NCI-H1436 (cell line): ENCODE measurements around the gene CLCA2.

Source experiments
- DNase-seq: peaks from one replicate; lab custom pipeline; 2025; lab: John Stamatoyannopoulos, UW

CLCA2 gene

DNA sequence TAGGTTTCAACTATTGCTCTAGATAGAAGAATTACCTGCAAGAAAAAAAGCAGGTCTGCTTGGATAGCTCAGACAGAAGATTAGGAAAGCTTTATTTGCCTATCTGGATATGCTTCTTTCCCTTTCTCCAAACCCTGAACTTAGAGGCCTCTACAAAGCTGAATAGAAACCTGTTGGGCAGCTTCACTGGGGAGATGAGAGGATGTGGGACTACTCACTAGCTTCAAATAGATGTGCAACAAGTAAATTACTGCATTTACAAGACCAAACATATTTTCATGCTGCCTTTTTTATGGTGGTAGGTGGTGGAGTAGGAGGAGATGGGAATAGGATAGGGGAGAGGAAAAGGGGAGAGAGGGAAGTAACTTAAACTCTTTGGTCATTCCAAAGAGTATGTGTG, 6.4 kb downstream of the CLCA2 start:
- DNase-seq, result no peak

DNA sequence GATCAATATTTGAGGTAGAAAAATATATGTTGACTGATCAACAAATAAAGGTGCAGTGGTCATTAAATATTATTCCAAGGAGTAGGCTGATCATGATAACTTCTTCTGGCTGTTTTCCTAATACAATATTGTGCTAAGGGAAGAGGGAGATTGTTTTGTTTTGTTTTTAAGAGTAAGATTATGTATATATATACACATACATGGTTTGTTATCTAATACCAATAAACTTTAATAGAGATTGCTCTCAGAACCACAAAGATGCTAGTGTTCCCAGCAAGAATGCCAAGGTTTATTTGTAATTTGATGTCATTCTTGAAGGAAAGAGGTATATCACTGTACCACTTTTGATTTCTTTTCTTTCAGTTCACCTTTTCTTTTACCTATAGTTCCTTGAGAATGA, 10.1 kb downstream of the CLCA2 start:
- DNase-seq, result no peak

DNA sequence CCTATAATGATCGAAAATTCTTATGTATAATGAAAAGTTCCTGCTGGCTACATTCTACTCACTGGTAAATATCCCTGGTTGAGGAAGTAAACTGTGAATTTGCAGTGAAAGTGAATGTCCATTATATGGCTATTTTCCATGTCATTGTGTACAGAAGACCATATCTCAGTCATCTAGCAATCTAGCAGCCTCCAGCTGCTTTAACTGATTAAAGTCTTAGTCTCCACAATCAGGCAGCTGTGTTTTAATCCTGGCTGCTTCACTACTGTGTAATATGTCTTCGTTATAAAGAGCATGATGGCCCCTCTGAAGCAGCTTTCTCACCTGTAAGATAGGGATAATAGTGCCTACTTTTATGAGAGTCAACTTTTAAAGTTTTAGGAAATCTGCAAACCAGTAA, 11.4 kb downstream of the CLCA2 start:
- DNase-seq, result no peak

DNA sequence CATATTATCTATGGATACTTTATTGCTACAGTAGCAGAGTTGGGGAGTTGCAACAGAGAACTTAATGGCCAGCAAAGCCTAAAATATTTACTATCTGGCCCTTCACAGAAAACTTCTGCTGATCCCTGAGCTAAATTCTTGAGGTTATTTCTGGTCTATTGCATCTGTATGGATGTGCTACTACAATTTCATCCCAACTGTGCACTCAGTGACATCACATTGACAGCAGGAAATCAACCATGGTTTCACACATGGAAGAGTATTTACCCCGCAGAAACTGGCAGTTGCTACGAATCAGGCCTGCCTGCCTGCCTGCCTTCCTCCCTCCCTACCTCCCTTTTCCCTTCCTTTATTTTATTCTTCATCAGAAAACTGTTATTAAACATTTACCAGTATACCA, 12.1 kb downstream of the CLCA2 start:
- no peak for DNase-seq

DNA sequence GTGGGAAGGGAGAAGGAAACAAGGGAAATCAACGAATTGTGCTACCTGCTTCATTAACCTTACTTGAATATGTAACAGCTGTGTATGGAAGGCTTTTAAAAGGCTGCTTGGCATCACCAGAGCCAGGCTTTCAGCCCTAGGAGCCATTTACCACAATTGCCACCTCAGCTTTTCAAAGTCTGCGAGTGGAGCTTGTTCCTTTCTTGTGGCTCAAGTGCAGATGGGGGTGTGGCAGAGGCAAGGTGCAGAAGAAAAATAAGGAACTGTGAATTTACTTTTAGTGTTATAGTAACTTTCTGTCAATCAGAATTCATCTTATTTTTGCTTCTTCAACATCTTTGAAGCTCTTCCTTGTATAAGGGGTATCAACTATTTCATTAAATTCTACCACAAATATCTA, 17.6 kb downstream of the CLCA2 start:
- DNase-seq, result no peak

DNA sequence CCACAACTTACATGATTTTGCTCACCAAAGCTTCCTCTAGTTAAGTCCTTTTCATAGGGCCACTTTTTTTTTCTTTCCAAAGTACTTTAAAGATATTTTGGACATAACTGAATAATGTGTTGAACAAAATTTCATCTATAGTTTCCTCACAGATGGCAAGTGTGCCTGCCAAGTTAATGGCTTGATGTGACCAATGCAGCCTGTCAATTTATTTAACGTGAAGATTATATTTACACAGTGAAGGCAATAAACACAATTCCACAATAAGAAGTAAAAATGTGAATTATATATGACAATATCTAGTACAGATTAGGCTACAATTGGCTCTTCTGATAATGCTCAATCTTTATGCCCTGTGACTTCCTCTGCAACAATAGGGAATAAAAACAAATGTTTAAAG, 18.0 kb downstream of the CLCA2 start:
- DNase-seq, result no peak

DNA sequence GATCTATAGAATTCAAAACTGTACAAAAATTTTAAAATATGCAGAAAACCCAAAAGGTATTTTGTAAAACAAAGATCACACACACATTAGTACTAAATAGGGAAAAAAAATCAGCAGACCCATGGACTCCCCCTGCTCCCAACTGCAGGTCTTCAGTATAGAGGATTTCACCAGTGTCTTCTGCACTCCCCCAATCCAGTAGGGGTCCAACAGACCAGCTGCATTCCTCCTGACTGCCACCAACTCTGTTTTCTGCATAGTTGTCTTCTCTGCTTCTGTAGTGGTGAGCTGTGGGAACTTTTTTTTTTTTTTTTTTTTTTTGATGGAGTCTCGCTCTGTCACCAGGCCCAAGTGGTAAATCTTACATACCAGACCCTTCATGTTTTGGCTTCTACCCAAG, 21.9 kb downstream of the CLCA2 start:
- DNase-seq, result no peak

DNA sequence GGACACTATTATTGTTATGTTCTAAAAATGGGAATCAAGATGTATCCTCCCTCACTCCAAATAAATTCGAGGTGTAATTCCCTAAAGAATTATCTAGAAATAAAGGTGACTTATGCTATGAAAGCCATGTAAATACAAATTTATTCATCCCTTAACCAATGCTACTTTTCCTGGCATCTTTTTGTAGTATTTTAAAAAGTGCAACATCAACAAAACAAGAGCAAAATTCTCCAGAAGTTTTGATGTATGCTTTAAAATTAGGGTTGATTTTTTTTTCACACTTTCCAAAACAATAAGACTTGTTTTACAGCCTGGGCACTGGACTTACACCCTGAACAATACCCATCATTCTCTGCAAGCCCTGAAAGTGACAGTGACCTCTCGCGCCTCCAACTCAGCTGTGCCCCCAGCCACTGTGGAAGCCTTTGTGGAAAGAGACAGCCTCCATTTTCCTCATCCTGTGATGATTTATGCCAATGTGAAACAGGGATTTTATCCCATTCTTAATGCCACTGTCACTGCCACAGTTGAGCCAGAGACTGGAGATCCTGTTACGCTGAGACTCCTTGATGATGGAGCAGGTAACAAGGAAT, 23.3 kb downstream of the CLCA2 start:
- no peak for DNase-seq

DNA sequence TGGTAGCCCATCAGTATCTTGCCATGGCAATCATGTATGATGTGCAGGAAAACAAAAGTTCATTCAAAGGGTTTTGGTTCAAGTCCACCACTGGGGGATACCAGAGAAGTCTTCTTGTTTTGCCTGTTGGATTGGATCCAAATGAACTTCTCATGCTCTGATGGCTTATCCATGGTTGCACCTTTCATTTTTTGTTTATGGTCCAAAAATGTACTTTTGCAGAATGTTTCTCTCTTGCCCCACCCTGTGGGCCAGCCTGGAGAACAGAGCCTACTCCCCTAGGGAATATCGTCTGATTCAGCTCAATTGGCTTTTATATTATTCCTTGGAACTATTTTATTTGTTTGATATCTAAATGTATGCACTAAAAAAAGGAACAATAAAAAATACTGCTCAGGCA, 24.7 kb downstream of the CLCA2 start:
- no peak for DNase-seq

DNA sequence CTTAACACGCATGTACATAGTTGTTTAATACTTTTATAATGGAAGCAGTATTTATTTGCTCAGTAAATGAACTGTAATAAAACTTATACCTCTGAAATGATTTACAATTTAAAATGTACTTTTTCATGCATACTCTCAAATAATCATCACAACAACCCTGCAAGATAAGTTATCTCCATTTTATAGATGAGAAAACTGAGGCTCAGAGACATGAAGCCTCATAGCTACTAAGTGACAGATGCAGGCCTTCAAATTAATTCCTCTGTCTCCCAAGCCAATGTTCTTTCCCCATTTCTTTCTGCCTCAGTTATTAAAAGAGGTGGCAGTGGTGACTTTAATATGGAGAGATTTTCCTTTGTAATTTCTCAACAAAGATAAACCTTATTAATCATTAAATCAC, 25.1 kb downstream of the CLCA2 start:
- no peak for DNase-seq

DNA sequence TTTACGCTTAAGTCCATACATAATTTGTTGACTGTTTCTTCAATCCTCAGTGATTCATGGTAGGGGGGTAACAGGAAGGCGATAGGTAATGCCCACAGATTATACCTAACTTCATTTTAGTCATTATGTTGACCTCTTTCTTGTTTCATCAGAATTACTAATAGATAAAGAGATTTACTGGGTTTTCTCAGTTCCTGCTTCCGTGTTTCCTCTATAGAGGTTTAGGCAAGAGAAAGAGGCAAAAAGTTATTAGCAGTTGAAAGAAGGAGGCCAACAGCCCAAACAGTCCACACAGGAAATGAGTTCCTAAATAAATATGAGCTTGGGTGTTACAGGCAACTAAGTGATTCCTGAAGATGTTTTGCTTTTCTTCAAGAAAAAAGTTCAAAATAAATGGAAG, 26.9 kb downstream of the CLCA2 start:
- DNase-seq, result no peak

DNA sequence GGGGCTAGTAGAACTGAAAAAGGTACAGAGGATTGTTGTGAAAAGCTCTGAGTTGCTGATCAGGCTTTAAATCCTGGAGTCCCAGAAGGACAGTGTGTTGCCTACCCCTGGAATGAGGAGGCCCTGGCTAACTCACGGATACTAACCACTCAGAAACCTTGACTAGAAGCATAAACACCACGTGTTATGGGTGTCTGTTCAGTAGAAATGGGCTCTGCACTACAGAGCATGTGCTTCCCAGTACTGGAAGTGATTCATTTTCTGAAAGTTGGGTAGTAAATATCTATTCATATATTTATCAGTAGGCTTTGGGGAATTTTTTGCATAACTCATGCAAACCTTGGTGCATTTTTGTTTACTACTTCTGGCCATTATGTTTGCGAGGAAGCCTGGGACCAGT, 29.7 kb downstream of the CLCA2 start:
- no peak for DNase-seq

DNA sequence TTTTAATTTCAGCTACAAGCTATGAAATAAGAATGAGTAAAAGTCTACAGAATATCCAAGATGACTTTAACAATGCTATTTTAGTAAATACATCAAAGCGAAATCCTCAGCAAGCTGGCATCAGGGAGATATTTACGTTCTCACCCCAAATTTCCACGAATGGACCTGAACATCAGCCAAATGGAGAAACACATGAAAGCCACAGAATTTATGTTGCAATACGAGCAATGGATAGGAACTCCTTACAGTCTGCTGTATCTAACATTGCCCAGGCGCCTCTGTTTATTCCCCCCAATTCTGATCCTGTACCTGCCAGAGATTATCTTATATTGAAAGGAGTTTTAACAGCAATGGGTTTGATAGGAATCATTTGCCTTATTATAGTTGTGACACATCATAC, 31.1 kb downstream of the CLCA2 start:
- no peak for DNase-seq

DNA sequence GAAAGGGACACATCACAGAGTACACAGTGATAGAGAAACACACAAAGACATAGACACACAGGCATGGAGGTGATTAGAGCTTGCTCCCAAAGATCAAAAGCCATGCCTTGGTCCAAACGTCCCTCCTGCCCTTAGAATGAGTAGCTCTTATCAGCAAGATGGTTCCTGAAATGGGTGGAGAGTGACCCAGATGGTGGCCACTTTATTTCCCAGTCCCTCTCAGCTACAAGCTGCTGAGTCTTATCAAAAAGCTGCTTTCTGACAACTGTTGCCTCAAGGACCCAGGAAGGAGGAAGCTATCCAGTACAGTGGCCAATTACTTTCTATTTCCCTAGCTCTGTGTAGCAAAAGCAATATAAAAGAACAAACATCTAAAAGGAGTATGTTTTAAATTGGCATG, 37.0 kb downstream of the CLCA2 start:
- DNase-seq, result no peak

DNA sequence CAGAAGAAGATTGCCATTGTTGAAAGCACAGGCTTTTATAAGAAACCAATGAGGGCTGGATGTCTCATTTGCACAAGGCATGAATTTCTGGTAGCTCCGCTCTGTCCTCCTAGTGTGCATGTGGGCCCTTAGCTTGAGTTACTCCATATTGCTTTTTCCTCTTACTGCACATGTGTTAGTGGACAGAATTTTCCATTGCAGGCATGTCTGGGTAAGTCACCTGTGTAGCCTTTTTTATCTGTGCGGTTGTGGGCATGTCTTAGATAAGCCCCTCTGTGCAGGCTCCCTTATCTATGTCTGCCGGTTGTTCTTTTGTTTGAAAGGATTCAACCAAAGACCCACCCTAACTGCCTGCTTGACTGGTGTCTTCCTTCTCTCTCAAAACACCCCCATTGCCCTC, 37.5 kb downstream of the CLCA2 start:
- DNase-seq, result no peak

DNA sequence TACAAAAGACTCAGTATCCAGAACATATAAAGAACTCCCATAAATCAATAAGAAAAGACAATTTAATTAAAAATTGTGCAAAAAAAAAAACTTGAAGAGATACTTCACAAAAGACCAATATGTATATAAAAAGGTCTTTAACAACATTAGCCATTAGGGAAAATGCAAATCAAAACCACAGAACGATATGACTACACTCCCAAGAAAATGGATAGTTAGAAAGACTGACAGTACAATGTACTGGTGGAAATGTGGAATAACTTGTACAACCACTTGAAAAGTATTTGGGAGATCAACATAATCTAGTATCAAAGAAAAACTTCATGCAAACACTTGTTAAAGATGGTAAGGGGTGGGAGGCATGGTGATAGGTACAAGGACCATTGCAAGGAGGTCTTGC, 40.8 kb downstream of the CLCA2 start:
- no peak for DNase-seq

DNA sequence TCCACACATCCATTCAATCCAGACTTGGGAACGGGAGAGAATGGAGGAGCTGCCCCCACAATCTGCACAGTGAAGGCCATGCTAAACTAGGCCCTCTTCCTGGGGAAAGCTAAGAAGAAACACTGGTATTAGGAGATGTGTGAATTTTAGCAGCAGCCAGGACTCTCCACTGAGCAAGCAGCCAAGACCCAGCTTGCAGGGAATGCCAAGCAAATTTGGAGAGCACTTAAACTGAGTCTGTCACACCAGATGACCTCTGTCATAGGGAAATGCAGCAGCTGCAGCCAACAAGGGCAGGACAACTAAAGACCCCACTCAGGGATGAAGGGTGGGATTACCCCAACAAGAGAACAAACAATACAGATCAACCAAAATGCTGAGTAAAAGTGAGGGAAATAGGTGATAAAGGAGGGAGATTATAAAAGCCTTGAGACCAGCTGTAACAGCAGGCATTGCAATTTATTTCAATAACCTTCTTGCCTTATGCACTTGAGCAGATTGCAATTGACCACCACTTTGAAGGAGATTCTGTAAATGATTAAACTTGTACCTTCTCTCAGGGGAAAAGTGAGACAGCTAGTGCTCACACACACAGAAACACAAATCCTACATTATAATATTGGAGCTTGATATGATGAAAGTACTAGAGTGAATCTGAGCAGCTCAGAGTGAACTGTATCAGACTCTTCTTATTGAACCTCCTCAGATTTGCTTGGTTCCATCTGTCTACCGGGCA, 42.3 kb downstream of the CLCA2 start:
- no peak for DNase-seq

DNA sequence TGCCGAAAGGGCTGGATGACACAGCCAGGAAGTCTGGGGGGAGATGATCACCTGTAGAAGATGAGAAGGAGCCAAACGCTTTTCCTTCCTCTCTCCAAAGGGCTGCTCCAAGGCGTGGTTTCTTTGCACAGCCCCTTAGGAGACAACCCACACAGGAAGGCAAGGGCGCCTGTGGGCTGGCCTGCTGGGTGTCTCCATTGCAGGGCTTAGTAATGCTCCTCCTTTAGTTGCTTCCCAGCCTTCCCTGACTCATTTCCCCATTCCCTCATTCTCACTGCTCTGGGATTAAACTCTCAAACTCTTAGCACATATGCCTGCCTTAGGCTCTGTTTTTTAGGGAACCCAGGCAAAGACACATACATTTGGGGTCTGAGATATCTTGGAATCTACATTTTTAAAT, 43.0 kb downstream of the CLCA2 start:
- DNase-seq, result no peak

DNA sequence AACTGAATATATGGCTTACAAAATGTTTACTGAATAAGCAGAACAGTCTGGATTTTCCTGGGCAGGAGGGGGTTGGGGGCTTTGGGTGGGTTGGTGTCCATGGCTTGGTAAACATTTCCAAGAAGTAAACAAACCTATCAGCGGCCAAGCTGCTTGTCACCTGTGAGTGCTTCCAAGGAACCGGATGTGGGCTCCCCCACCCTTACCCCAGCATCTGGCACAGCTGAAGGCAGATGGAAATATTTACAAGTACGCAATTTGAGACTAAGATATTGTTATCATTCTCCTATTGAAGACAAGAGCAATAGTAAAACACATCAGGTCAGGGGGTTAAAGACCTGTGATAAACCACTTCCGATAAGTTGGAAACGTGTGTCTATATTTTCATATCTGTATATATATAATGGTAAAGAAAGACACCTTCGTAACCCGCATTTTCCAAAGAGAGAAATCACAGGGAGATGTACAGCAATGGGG, 44.6 kb downstream of the CLCA2 start, which contains the start of gene CLCA1:
Gene CLCA1, plus strand, starts transcription at position 427 of the 477 bp plus-strand sequence. Its CDS starts 45 bp downstream, at position 472.
- no peak for DNase-seq

DNA sequence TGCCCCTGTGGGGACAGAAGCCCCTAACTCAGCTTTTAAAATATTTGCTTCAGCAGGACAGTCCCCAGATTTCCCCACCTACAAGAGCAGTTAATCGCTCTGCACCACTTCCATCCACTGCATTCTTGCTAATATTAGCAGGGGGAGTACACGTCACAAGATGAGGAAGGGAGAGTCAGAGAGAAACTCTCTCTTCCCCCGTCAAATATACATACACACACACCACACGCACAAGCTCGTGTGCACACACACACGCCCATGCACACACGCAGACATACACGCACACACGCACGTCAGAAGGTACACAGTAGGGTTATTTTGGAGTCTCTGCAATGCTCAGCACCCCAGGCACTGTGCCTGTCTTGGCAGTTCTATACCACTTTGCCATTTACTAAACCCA, 46.9 kb downstream of the CLCA2 start:
- no peak for DNase-seq

DNA sequence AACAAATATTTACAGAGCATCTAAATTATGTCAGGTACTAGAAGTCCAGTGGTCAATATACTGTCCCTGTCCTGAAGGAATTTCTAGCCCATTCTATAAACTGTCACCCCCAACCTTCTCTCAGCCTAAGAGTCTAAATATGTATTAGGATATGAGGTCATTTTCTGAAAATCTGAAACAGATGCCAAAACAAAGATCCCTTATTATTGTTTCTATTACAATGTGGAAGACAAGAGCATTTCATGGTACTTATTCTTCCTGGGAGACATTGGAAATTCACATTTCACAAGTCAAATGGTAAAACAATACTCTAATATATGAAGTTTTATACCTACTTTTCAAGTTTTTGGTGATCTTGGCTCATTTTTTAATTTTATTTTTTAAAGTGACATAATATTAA, 47.3 kb downstream of the CLCA2 start:
- no peak for DNase-seq

DNA sequence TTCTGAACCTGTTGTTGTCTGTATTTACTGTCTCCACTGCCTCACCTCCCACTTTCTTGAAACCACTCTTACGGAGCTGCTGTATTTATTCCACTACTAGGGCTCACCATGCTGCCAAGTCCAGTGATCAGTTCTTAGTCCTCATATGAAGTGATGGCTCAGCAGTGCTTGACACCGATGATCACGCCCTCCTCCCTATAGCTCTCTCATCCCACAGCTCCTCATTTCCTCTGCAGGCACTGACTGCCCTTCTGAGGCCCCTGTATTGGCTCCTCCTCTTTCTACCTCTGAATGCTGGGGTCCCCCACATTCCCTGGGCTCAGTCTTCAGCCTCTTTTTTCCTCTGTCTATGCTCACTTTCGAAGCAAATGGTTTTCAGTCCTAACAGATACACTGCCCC, 48.2 kb downstream of the CLCA2 start:
- DNase-seq, result no peak

DNA sequence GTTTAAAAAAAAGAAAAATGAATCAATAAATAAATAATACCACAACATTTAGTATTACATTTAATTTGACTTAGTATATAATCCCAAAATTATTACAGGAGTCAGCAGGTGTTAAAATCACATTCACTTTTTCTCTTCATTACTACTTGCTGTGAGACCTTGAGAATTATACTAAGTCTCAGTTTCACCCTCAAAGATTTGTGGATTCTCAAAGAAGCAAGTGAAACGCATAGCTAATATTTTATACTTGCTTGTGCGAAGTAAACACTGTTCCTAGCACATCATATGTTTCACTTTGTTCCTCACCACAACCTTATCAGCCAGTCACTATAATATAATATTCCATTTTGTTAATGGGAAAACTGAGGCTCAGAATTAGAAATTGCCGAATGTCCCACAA, 48.8 kb downstream of the CLCA2 start:
- DNase-seq, result no peak

DNA sequence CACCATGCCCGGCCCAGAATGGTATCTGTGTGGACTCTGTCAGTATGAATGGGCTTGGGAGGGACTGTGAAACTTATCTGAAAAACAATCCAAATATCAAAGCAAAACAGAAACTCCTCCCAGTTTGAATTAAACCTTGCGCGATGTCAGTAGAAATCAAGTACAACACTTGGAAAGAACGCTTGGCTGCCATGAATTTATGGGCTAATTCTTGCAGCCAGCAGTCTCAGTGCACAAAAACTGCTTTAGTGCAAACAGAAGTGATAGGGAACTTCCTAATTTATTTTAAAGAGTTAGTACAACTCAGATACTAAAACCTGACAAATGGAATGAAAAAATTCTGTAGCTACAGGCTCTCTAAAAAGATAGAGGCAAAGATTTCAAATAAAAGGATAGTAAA, 53.3 kb downstream of the CLCA2 start:
- DNase-seq, result no peak
